GM12872 (cell line): ENCODE data around the gene CAMKMT.

Experiments
- TF ChIP-seq, protein P1 (sequence below): IDR thresholded peaks from 3 replicates; pipeline ENCODE4 v1.5.1; 2011; ENCODE audit warnings: low read depth, mild to moderate bottlenecking, low read length, moderate library complexity; ENCODE audit not compliant: insufficient read depth

CAMKMT gene

DNA sequence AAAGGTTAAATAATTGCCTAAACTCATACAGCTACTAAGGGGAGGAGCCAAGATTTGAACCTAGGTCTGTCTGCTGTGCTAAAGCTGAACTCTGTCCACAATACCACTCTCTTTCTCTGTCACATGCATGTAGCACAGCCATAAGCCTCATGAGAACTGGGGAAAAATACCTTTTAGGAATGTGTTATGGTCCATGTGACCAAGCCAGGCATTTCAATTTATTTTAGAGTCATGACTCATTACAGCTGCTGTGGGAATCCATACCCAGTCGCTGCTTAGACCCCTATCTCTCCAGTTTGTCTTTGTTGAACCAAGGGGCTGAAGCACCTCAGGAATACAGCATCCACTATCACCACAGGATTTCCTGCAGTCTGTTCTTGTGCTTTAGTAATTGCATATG is 379.8 kb downstream of the CAMKMT start:
- TF ChIP-seq, protein P1, sequence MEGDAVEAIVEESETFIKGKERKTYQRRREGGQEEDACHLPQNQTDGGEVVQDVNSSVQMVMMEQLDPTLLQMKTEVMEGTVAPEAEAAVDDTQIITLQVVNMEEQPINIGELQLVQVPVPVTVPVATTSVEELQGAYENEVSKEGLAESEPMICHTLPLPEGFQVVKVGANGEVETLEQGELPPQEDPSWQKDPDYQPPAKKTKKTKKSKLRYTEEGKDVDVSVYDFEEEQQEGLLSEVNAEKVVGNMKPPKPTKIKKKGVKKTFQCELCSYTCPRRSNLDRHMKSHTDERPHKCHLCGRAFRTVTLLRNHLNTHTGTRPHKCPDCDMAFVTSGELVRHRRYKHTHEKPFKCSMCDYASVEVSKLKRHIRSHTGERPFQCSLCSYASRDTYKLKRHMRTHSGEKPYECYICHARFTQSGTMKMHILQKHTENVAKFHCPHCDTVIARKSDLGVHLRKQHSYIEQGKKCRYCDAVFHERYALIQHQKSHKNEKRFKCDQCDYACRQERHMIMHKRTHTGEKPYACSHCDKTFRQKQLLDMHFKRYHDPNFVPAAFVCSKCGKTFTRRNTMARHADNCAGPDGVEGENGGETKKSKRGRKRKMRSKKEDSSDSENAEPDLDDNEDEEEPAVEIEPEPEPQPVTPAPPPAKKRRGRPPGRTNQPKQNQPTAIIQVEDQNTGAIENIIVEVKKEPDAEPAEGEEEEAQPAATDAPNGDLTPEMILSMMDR = no peak

DNA sequence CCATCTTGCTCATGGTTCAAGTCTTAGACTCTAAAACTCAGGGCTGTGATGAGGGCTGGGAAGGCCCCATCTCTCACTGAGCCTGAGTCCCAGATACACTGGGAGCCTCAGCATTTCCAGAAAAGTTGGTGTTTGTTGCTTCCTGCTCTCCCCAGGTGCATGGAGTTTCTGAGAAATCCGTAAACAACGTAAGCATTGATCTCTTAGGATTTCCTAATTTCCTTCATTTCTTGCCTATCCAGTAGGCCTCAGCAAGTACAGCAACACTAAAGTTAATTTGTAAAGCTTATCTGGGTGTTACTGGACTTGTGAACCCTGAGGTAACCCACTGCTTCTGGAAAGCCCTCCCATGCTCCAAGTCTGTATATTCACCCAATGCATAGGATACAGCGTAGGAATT is 380.3 kb downstream of the CAMKMT start:
- TF ChIP-seq, protein P1 = no peak

DNA sequence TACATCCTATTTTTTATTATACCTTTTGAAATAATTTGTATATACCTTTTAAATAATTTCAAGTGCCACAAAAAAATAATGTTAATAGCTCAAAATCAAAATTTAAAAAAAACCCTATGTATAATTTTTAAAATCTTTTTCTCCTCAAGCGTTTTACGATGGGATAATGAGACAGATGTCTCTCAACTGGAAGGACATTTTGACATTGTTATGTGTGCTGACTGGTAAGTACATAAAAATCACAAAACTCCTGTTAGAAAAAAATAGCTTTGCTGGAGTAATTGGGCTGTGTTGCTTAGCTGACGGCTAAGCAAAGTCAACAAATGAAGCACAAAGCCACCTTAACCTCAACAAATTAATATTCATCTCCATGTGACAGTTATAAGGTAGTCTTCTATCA is 381.7 kb downstream of the CAMKMT start:
- TF ChIP-seq, protein P1 = no peak

DNA sequence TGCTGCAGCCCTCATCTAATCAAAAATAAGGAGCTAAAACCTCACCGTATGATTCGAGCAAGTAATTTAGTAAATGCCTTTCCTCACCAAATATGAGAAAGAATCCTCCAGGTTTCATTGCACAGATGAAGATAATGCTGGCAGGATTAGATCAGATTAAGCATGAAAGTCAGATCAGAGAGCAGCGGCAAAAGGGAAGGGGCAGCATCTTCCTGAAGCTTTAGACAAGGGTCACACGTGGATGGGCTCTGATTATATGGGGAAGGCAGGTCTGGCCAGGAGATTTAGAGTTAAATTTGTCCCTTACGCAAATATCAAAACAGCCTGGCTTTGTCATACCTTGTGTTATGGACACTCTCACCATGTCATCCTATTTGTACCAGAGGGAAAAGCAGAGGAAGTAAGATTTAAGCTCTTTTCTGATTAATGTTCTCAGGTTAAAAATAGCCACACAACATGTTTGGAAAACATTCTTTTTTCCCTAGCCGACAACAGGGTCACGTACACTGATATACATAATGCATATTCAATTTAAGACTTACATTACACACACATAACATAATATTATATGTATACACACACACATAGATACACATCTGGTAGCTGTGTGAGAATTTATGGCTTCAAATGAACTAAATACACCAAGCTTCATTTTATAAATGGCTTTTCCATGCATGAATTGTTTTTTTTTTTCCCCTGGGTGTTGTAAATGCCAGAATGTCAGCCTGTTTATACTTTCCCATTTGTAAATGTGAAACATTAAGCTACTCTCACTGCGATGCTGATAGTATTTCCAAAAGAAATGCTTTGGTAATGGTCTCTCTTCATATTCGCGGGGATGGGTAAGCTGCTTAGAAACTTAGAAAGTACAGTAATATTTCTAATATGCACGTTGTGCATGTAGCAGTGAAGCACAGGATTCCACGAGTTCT is 383.5 kb downstream of the CAMKMT start:
- TF ChIP-seq, protein P1 = no peak

DNA sequence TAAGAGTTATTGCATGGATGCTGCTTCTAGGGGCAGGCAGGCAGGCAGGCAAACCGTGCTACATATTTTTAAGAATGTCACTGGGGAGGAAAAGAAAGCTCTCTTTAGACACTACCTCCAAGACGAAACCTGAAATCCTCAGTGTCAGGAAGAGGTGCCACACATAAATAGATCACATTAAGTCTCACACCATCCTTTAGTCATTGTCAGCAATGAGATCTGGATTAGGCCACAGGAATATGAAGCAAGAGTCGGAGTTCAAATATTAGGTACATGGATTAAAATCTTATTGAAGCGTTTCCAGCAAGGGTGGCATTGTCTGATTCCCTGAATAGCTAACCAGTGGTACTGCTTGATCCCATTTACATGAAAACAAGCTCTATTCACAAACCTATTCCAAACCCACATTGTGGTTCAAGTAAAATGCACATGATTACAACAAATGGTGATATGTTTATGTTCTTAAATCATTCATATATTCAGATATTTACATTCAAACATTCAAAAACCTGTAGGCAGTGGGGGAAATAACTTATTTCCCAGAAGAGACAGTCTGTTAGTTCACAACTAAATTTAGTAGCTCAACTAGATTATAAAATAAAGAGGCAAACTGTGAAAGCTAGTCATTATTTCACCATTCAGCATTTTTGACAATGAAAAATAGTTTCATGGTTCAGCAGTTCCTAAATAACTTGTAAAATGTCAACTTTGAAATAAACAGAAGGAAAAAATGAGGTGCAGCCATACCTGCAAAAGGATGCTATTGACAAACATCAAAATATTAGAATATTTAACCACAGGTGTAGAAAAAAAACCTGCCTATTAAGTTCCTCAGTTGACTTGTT is 384.4 kb downstream of the CAMKMT start:
- TF ChIP-seq, protein P1 = no peak

DNA sequence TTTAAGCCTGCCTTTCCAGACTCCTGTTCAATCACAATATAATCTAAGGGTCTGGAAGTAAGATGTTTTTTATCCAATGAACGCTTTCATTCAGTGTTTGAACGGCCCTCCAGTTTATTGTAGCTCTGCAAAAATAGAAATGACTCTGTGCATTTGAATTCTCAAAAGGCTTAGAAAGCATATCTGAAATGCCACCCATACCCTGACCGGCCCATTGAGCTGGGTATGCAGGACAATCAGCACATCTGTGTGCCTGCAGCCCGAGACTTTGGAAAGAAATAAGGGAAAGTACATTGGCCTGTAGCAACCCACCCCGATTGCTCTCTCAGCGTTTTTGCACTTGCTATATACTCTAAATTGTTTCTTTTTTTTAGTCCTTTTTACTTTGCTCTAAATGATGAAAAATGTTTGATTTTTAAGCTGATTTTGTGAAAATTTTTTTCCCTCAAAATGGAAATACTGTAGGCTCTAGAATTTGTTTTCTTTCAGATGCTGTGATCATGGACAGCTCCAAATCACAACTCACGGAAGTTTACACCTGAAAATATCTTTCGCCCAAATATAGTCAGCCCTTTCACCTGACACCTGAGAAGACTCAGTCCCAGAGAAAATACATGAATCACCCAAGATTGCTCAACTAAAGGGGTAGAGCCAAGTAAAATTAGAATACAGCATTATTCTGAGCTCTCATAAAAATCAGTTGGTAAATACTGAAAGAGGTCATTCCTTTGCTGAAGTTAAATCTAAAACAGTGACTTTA is 385.3 kb downstream of the CAMKMT start:
- TF ChIP-seq, protein P1 = no peak
